Measurements from ENCODE around the gene C1QTNF8. TPM values are rescaled to one million over a fixed set of nuclear protein-coding genes. Genes with fewer than 3 reads are reported as not detected.

C1QTNF8 gene
- total and polyA plus RNA-seq, 4 donors, result 1.2 to 1.4 TPM; not detected in 2

Other genes with a start within 250 kb of the C1QTNF8 start
- 10 to 100 TPM; 18.2 to 38.4 TPM for gene LMF1, start 125.3 kb downstream of the C1QTNF8 start, total RNA-seq
- 10 to 100 TPM in 1 of 2 donors, 1 to 10 TPM in 1; 8.8 to 75.0 TPM for gene LMF1, start 125.3 kb downstream of the C1QTNF8 start, polyA plus RNA-seq
- 1 to 10 TPM; 2.2 to 7.0 TPM for gene SOX8, start 114.5 kb downstream of the C1QTNF8 start, total RNA-seq
- 1 to 10 TPM; 1.0 to 5.7 TPM for gene SOX8, start 114.5 kb downstream of the C1QTNF8 start, polyA plus RNA-seq
- under 1 TPM in 1 of 2 donors, not detected in 1; 0.26 TPM for gene SSTR5, start 23.5 kb downstream of the C1QTNF8 start, total RNA-seq
- gene SSTR5, start 23.5 kb downstream of the C1QTNF8 start, polyA plus RNA-seq, result under 1 TPM; 0.49 to 0.75 TPM
- 10 to 100 TPM in 1 of 2 donors, 1 to 10 TPM in 1; 8.9 to 17.8 TPM for gene CACNA1H, start 56.9 kb upstream of the C1QTNF8 start, total RNA-seq
- gene CACNA1H, start 56.9 kb upstream of the C1QTNF8 start, polyA plus RNA-seq, result 10 to 100 TPM in 1 of 2 donors, 1 to 10 TPM in 1; 1.3 to 10.7 TPM
- gene TPSG1, start 129.0 kb upstream of the C1QTNF8 start, total RNA-seq, result under 1 TPM in 1 of 2 donors, not detected in 1; 0.81 TPM
- 1 to 10 TPM in 1 of 2 donors, not detected in 1; 4.6 TPM for gene TPSG1, start 129.0 kb upstream of the C1QTNF8 start, polyA plus RNA-seq
- 10 to 100 TPM; 17.0 to 51.0 TPM for gene TPSB2, start 133.9 kb upstream of the C1QTNF8 start, total RNA-seq
- gene TPSB2, start 133.9 kb upstream of the C1QTNF8 start, polyA plus RNA-seq, result 10 to 100 TPM in 1 of 2 donors, 1 to 10 TPM in 1; 4.9 to 10.8 TPM
- gene TPSAB1, start 144.5 kb upstream of the C1QTNF8 start, total RNA-seq, result 10 to 100 TPM; 12.2 to 38.0 TPM
- gene TPSAB1, start 144.5 kb upstream of the C1QTNF8 start, polyA plus RNA-seq, result 1 to 10 TPM; 3.0 to 3.8 TPM
- not detected for gene TPSD1, start 159.8 kb upstream of the C1QTNF8 start, total RNA-seq
- gene TPSD1, start 159.8 kb upstream of the C1QTNF8 start, polyA plus RNA-seq, result under 1 TPM in 1 of 2 donors, not detected in 1; 0.38 TPM
- gene UBE2I, start 213.4 kb upstream of the C1QTNF8 start, total RNA-seq, result 10 to 100 TPM; 81.7 to 86.7 TPM
- 10 to 100 TPM; 35.7 to 63.1 TPM for gene UBE2I, start 213.4 kb upstream of the C1QTNF8 start, polyA plus RNA-seq
- gene BAIAP3, start 237.4 kb upstream of the C1QTNF8 start, total RNA-seq, result 1 to 10 TPM; 1.2 to 3.1 TPM
- 1 to 10 TPM; 1.1 to 2.6 TPM for gene BAIAP3, start 237.4 kb upstream of the C1QTNF8 start, polyA plus RNA-seq